HG03280 (cell line): Measurements from ENCODE around the gene RPS6KA4.

ENCODE experiments used
- ATAC-seq: cut with Tn5 transposase; IDR thresholded peaks from one replicate; pipeline ENCODE4 v1.9.1; 2021; ENCODE audit warnings: mild to moderate bottlenecking, moderate library complexity; ENCODE audit not compliant: unreplicated experiment

The RPS6KA4 gene

GRCh38 chr11:64344787-64345186 lies 14.2 kb upstream of the RPS6KA4 start:
- no peak for ATAC-seq

GRCh38 chr11:64347193-64347867 lies 11.6 kb upstream of the RPS6KA4 start:
- ATAC-seq: no peak

GRCh38 chr11:64348383-64349024 lies 10.5 kb upstream of the RPS6KA4 start:
- ATAC-seq: no peak

- ATAC-seq: no peak
These were observed 10.0 kb upstream of the RPS6KA4 start for GRCh38 chr11:64349025-64349387.

DNA sequence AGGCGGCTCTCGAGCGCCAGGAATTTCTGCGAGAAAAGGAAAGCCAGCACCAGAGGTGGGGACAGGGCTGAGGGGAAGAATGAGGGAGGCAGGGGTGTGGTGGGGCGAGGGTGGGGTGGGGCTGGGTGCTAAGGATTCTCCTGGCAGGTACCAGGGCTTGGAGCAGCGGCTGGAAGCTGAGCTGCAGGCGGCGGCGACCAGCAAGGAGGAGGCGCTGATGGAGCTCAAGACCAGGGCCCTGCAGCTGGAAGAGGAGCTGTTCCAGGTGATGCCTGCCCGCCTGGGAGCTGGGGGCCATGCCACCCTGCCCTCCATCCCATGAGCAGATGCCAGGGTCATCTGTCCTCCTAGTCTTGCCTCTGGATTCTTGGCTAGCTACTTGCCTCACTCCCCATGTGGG lies 9.6 kb upstream of the RPS6KA4 start:
- no peak for ATAC-seq

DNA sequence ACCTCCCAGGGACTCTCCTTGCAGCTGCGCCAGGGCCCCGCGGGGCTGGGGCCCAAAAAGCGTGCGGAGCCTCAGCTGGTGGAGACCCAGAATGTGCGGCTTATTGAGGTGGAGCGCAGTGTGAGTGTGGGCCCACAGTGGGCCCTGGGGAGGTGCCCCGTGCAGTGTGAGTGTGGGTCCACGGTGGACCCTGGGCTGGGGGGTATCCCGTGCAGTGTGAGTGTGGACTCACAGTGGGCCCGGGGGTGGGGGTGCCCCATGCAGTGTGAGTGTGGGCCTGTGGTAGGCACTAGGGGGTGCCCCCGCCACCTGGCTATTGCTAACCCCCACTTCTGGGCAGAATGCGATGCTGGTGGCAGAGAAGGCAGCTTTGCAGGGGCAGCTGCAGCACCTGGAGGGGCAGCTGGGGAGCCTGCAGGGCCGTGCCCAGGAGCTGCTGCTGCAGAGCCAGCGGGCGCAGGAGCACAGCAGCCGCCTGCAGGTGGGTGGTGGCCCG lies 7.8 kb upstream of the RPS6KA4 start:
- no peak for ATAC-seq

- no peak for ATAC-seq
These were observed 6.6 kb upstream of the RPS6KA4 start for GRCh38 chr11:64352099-64352994.

DNA sequence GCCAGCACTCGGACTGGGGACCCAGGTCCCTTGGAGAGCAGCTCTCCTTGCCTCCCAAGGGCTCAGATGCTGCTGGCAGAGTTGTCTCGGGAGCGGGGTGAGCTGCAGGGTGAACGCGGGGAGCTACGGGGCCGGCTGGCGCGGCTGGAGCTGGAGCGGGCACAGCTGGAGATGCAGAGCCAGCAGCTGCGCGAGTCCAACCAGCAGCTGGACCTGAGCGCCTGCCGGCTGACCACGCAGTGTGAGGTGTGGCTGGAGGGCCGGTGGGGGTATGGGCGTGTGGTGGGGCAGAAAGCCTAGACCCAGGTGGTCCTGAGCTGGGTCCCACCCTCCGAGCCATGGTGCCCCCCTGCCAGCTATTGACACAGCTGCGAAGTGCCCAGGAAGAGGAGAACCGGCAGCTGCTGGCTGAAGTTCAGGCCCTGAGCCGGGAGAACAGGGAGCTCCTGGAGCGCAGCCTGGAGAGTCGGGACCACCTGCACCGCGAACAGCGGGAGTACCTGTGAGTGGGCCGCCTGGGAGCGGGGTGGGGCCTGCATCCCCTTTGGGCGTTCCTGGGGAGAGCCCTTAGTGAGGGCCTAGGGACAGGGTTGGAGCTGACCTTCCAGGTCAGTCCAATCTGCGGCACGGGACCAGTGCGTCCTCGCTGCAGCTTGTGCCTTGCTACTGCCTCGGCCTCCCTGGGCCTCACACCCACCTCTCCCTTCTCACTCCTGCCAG lies 5.8 kb upstream of the RPS6KA4 start:
- no peak for ATAC-seq

- ATAC-seq: no peak
These were observed 5.1 kb upstream of the RPS6KA4 start for GRCh38 chr11:64353715-64354506.

GRCh38 chr11:64355078-64355940 lies 3.7 kb upstream of the RPS6KA4 start:
- ATAC-seq: no peak

DNA sequence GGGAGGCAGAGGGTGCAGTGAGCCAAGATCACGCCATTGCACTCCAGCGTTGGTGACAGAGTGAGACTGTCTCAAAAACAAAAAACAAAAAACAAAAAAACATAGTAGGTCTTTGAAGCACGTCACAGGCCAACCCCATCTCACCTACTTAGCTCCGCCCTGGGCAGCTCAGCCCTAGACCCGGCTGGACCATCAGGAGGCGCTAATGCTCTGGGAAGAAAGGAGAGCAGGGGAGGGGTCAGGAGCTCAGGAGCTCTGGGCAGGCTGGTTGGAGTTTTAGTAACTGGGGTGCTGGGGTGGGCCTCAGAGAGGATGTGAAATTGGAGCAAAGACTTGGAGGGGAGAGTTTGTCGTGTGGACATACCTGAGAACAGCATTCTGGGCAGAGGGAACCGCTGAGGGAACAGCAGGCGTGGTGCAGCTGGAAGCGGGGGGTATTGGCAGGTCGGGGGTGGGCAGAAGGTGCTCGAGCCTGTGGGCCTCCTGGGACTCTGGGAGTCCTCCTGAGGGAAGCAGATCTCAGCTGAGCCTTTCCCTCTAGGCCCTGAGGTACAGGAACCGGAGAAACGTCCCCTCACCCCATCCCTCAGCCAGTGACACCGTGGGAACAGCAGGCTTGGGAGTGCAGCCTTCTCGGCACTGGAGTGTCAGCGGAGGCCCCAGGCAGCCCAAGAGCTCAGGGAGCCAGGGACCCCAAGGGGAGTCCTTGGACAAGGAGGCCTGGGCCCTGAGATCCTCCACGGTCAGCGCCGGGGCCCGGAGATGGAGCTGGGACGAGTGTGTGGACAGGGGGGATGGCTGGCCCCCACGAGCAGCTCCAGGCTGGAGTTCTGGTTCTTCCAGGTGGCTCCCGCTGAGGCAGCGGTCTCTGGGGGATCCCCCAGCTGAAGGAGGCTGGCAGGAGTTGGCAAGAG lies 2.2 kb upstream of the RPS6KA4 start:
- no peak for ATAC-seq

DNA sequence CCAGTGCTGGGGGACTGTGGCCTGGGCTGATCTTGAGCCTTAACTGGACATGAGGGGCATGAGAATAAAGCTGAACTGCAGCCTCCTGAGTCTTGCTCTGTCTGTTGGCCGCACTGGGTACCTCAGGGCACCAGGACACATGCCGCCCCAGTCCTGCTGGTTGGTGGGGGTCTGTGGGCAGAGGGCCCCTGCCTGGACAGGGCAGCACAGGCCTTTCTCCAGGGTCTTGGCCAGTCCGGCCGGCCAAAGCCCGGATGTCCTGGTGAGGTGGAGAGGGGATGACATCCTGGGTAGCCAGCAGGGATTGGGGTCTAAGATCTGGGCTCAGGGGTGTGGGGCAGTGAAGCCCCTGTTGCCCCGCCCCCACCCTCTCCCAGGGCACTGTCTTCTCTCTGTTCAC lies 1.5 kb upstream of the RPS6KA4 start:
- ATAC-seq: no peak

DNA sequence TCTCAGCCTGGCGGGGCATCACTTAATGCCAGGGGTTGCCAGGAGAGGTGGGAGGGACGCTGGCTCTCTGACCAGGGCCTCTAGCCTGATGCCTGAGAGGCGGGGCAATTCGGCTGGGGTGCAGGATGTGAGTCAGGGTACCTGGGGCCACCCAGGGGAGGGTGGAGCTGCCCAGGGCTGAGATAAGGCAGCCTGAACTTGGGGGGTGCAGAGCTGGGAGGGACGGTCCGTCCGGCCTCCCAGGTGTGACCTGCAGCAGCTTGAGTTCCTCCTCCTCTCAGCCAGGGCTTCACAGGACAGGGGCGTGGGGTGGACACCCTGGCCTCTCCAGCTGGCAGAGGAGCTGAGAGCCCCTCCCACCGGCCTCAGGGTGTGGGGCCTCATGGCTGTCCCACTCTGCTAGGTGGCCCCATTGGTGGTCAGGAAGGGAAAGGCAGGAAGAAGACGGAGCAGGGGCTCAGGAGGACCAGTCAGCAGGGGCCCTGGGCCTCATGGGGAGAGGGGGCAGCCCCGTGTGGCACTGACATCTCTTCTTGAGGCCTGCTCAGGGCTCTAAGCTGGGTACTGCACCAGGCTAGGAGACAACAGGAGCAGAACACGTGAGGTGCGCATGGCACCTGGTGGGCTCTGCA lies 942 bp upstream of the RPS6KA4 start:
- ATAC-seq: no peak

DNA sequence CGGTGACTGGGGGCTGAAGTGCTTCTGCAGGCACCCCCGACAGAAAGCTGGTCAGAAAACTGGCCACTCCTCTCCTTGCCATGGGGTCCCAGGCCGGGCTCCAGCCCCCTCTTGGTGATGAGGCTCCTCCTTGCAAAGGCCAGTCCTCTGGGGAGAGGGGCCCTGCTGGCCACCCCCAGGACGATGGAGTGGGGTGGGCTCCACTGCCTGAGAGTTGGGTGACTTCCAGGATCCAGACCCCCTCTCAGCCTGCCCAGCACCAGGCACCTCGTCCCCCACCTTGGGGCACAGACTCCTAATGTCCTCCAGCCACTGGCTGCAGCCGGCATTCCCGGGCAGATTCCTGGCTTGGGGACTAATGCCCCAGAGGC lies 441 bp upstream of the RPS6KA4 start:
- ATAC-seq: no peak

- no peak for ATAC-seq
These were observed 917 bp downstream of the RPS6KA4 start for GRCh38 chr11:64359712-64360445.

DNA sequence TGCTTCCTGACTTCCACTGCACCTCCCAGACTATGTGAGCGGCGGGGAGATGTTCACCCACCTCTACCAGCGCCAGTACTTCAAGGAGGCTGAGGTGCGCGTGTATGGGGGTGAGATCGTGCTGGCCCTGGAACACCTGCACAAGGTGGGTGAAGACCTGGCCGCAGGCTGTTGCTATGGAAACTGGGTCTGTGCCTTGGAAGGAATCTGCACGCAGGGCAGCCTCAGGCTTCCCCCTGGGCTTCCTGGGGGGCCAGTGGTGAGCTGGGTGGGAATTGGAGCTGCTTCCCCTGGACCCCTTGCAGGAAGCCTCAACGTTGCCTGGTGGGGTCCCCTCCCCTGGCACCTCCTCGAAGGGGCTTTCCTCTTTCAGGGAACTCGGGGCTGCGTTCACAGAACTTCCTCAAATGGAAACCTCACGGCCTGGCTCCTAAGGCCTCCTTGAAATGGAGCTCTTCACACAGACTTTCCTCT lies 1.5 kb downstream of the RPS6KA4 start:
- no peak for ATAC-seq

- ATAC-seq: no peak
These were observed 2.7 kb downstream of the RPS6KA4 start for GRCh38 chr11:64361659-64362058.
